HL-60 (cell line): Measurements from ENCODE around the gene LY9.

Experiments used
- DNase-seq, 2 experiments: peaks; one replicate each; pipeline ENCODE4 v3.0.0-alpha.2; 2010 to 2020; ENCODE audit warnings: low read depth in 1 of 2, low spot score in 1 of 2
- H3K27ac ChIP-seq: fragments of 250-450 bp; sonication (Bioruptor Pico); replicated peaks from 2 replicates; pipeline ENCODE4 v1.5.1; 2020; ENCODE audit warnings: mild to moderate bottlenecking, moderate library complexity
- H3K27me3 ChIP-seq: fragments of 250-450 bp; sonication (Bioruptor Pico); 2 replicates; pipeline ENCODE4 v1.5.1; 2021; ENCODE audit warnings: mild to moderate bottlenecking, moderate library complexity; ENCODE audit not compliant: insufficient read depth, poor library complexity, severe bottlenecking
- H3K4me3 ChIP-seq: replicated peaks from 2 replicates; pipeline ENCODE4 v1.5.1; 2011; ENCODE audit warnings: mild to moderate bottlenecking, control low read depth, low read length; ENCODE audit not compliant: insufficient read depth
- GABPA ChIP-seq: IDR thresholded peaks from 2 replicates; pipeline ENCODE4 v1.6.1; 2012; ENCODE audit warnings: low read depth
- POLR2AphosphoS5 ChIP-seq: IDR thresholded peaks from 2 replicates; pipeline ENCODE4 v1.6.1; 2012; ENCODE audit warnings: low read depth
- SPI1 ChIP-seq: IDR thresholded peaks from 2 replicates; pipeline ENCODE4 v1.6.1; 2012; ENCODE audit warnings: low read depth, mild to moderate bottlenecking, borderline replicate concordance
- TF ChIP-seq, protein P1 (sequence below): IDR thresholded peaks from one replicate; pipeline ENCODE4 v1.5.1; 2011; ENCODE audit warnings: low read length, control low read depth, inconsistent platforms; ENCODE audit not compliant: insufficient read depth
- TF ChIP-seq, protein P2 (sequence below): IDR thresholded peaks from 2 replicates; pipeline ENCODE4 v1.6.1; 2012; ENCODE audit warnings: low read depth; ENCODE audit not compliant: insufficient replicate concordance

LY9 gene

GRCh38 chr1:160865337-160865736 is 69.4 kb downstream of the LY9 start:
- TF ChIP-seq SPI1 (no peak), POLR2AphosphoS5 (no peak), GABPA (no peak)
- TF ChIP-seq, protein P1, sequence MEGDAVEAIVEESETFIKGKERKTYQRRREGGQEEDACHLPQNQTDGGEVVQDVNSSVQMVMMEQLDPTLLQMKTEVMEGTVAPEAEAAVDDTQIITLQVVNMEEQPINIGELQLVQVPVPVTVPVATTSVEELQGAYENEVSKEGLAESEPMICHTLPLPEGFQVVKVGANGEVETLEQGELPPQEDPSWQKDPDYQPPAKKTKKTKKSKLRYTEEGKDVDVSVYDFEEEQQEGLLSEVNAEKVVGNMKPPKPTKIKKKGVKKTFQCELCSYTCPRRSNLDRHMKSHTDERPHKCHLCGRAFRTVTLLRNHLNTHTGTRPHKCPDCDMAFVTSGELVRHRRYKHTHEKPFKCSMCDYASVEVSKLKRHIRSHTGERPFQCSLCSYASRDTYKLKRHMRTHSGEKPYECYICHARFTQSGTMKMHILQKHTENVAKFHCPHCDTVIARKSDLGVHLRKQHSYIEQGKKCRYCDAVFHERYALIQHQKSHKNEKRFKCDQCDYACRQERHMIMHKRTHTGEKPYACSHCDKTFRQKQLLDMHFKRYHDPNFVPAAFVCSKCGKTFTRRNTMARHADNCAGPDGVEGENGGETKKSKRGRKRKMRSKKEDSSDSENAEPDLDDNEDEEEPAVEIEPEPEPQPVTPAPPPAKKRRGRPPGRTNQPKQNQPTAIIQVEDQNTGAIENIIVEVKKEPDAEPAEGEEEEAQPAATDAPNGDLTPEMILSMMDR = no peak
- TF ChIP-seq, protein P2, sequence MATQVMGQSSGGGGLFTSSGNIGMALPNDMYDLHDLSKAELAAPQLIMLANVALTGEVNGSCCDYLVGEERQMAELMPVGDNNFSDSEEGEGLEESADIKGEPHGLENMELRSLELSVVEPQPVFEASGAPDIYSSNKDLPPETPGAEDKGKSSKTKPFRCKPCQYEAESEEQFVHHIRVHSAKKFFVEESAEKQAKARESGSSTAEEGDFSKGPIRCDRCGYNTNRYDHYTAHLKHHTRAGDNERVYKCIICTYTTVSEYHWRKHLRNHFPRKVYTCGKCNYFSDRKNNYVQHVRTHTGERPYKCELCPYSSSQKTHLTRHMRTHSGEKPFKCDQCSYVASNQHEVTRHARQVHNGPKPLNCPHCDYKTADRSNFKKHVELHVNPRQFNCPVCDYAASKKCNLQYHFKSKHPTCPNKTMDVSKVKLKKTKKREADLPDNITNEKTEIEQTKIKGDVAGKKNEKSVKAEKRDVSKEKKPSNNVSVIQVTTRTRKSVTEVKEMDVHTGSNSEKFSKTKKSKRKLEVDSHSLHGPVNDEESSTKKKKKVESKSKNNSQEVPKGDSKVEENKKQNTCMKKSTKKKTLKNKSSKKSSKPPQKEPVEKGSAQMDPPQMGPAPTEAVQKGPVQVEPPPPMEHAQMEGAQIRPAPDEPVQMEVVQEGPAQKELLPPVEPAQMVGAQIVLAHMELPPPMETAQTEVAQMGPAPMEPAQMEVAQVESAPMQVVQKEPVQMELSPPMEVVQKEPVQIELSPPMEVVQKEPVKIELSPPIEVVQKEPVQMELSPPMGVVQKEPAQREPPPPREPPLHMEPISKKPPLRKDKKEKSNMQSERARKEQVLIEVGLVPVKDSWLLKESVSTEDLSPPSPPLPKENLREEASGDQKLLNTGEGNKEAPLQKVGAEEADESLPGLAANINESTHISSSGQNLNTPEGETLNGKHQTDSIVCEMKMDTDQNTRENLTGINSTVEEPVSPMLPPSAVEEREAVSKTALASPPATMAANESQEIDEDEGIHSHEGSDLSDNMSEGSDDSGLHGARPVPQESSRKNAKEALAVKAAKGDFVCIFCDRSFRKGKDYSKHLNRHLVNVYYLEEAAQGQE = no peak
- no peaks in the 10 kb centered on the region for H3K27me3 ChIP-seq
- no peak for DNase-seq
- no peak overlapping the region for H3K4me3 ChIP-seq
- no peak overlapping the region for H3K27ac ChIP-seq

- Histone ChIP-seq H3K27ac (no peak overlapping the region), H3K27me3 (no peaks in the 10 kb centered on the region)
- TF ChIP-seq SPI1 = no peak
- no peak for TF ChIP-seq POLR2AphosphoS5
- TF ChIP-seq, protein P1 = no peak
- TF ChIP-seq, protein P2 = no peak
- TF ChIP-seq GABPA = no peak
Observed at GRCh38 chr1:160866001-160866694, 70.2 kb downstream of the LY9 start.

DNA sequence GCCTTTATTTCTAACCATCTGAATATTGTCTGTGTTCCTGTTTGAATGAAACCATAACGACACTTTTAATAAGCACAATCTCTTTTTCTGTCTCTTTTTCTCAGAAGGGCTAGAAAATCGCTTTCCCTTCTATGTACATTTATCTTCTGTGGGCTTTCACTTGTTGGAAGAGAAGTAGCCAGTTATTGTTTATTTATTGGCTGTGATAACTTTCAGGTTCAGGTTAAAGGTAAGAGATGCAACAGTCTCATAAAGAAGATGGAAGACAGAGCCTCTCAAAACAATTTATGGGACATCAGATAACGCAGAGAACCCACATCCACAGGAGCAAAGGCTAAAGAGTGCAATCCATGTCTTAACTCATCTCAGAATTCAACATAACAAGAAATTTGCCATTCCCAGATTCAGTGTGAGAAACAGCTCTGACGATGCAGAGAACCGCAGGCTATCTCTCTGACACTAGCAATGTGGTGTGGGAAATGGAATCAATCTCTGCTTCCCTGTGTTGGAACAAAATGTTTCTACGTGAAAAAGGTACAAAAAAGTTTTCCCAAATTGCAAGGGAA is 70.8 kb downstream of the LY9 start:
- TF ChIP-seq GABPA (no peak), SPI1 (no peak), POLR2AphosphoS5 (no peak)
- TF ChIP-seq, protein P1 = no peak
- TF ChIP-seq, protein P2 = no peak

More at GRCh38 chr1:160866001-160866694, 70.2 kb downstream of the LY9 start:
- no peak for DNase-seq
- H3K4me3 ChIP-seq = no peak overlapping the region

More for the DNA sequence above, 70.8 kb downstream of the LY9 start:
- no peaks in the 10 kb centered on the region for H3K27me3 ChIP-seq
- no peak overlapping the region for H3K27ac ChIP-seq
- DNase-seq = no peak
- H3K4me3 ChIP-seq = no peak overlapping the region
